Tibial nerve (tissue), 4 donors: ENCODE data around the gene SLC2A9. TPM values are rescaled to one million over a fixed set of nuclear protein-coding genes. Genes with fewer than 3 reads are reported as not detected.

Source experiments
- DNase-seq, 2 donors: peaks; one replicate each; pipeline ENCODE4 v3.0.0-alpha.2; 2019; ENCODE audit warnings: low spot score in 2 of 2
- H3K27ac ChIP-seq, 4 donors: fragments of 200-600 bp; sonication (generic) in 3 of 4; one replicate each; pipeline ENCODE4 v1.5.1; 2017 to 2019; ENCODE audit warnings: mild to moderate bottlenecking in 1 of 4
- H3K27me3 ChIP-seq, 2 donors: fragments of 200-600 bp; sonication (generic) in 1 of 2; one replicate each; pipeline versions ENCODE4 v1.5.1 to v1.6.0; 2017 to 2019
- H3K36me3 ChIP-seq, 3 donors: fragments of 200-600 bp; sonication (generic); one replicate each; pipeline ENCODE4 v1.5.1; 2018 to 2019
- H3K4me1 ChIP-seq, 4 donors: fragments of 200-600 bp; sonication (generic) in 3 of 4; one replicate each; pipeline ENCODE4 v1.5.1; 2017 to 2019
- H3K4me3 ChIP-seq, 4 donors: fragments of 200-600 bp; sonication (generic) in 3 of 4; one replicate each; pipeline ENCODE4 v1.5.1; 2017 to 2019; ENCODE audit warnings: mild to moderate bottlenecking in 1 of 4, moderate library complexity in 1 of 4
- H3K9me3 ChIP-seq, 4 donors: fragments of 200-600 bp; sonication (generic) in 3 of 4; one replicate each; pipeline ENCODE4 v1.5.1; 2017 to 2019
- EP300 ChIP-seq, 2 donors: sonication (generic); formaldehyde crosslinking; IDR thresholded peaks; one replicate each; pipeline ENCODE4 v1.6.1; 2017; ENCODE audit warnings: antibody characterized with exemption in 2 of 2, mild to moderate bottlenecking in 1 of 2
- POLR2A ChIP-seq, 2 donors: fragments of 450-650 bp; IDR thresholded peaks; one replicate each; pipeline ENCODE4 v1.6.1; 2017; ENCODE audit warnings: antibody characterized with exemption in 2 of 2, mild to moderate bottlenecking in 2 of 2, moderate library complexity in 2 of 2
- WGBS, 2 donors: methylation state at CpG; one replicate each; pipeline ENCODE4 v1.1.5; 2018; 5-methylcytosine and 5-hydroxymethylcytosine counted together
- total RNA-seq, 4 donors: library from RNA; depleted of rRNA; stranded (reverse); fragments of >200 nt; gene quantifications; one replicate each; pipeline ENCODE4 v1.1.0, GENCODE V29; 2016
- TF ChIP-seq, protein P1 (sequence below), 5 experiments: fragments of 200-600 bp in 3 of 5; fragments of 450-650 bp in 2 of 5; sonication (generic) in 3 of 5; IDR thresholded peaks; one replicate each; pipeline ENCODE4 v1.5.1; 2016 to 2019; ENCODE audit warnings: antibody characterized with exemption in 5 of 5, mild to moderate bottlenecking in 3 of 5, moderate library complexity in 2 of 5

SLC2A9 gene
- total RNA-seq = 10 to 100 TPM in 1 of 4 donors, 1 to 10 TPM in 3; 2.7 to 10.7 (median 6.0) TPM

DNA sequence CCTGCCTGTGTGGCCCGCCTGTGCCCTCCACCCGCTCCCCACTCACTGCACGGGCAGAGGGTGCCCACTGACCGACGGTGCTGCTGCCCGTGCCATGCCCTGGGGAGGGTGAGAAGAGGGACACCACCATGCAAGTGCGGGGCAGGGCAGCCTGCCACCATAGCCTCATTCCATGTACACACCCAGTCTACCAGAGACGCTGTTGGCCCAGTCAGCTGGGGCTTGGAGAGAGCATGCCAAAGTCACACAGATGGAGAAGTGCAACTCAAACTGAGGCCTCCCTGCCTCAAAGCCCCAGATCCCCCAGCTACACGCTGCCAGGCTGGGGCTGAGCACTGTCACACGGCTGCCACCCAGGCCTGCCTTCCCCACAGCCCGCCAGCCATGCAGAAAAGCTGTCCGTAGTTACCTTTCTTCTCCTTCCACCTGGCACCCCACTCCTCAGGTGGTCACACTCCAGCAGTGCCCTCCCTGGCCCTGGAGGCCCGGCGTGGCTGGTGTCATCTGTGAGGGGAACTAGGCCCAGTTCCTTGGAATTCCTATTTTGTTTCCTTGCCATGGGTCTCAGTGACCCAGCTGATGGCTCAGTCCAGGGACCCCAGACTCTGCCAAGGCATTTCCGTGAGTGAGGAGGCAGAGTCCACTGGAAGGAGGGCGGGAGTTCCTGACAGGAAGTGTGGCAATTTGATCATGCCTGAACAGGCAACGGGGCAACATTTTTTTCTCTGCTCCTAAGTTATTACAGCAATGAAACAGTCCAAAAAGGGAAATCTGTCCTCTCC, at the start of gene SLC2A9:
TSS of gene SLC2A9 (minus strand) at position 627 of the 782 bp plus-strand sequence. CDS start at position 559, 68 bp downstream.
- peak in 1 of 2 donors; percentile 32 for DNase-seq

DNA sequence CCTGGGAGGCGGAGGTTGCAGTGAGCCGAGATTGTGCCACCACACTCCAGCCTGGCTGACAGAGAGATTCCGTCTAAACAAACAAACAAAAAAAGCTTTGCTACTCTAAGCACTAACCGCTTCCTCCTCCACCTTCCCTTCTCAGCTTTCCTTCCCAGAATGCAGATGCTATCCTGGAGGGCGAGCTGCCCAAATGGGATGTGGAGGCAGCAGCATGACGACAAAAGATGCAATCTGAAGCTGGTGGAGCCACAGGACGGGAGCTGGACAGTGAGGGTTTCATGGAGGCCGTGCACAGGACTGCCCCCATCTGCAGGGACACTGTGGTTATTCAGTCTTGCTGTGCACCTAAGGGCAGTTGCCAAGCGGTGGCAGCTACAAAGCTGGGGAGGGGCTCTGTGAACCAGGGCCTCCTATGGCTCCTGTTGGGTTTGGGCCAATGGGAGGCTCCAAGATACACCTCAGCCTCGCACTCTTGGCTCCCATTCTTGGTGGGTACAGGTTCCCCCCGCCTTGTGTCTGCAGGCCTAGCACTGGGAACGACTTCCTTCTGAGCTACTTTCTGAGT, 47.9 kb upstream of the SLC2A9 start:
- Histone ChIP-seq H3K4me1 (peaks cover 0 to 22% (median under 1%) of the 10 kb centered on the region in 4 donors), H3K9me3 (no peaks in the 10 kb centered on the region), H3K36me3 (peaks cover 0 to 22% (median 0%) of the 10 kb centered on the region in 3 donors), H3K27me3 (no peaks in the 10 kb centered on the region), H3K27ac (no peak overlapping the region), H3K4me3 (no peak overlapping the region)
- no peak for DNase-seq
- no peak for TF ChIP-seq POLR2A (IDR thresholded peaks at IDR 0.05)
- TF ChIP-seq EP300 (IDR thresholded peaks at IDR 0.05) = no peak
- TF ChIP-seq, protein P1, sequence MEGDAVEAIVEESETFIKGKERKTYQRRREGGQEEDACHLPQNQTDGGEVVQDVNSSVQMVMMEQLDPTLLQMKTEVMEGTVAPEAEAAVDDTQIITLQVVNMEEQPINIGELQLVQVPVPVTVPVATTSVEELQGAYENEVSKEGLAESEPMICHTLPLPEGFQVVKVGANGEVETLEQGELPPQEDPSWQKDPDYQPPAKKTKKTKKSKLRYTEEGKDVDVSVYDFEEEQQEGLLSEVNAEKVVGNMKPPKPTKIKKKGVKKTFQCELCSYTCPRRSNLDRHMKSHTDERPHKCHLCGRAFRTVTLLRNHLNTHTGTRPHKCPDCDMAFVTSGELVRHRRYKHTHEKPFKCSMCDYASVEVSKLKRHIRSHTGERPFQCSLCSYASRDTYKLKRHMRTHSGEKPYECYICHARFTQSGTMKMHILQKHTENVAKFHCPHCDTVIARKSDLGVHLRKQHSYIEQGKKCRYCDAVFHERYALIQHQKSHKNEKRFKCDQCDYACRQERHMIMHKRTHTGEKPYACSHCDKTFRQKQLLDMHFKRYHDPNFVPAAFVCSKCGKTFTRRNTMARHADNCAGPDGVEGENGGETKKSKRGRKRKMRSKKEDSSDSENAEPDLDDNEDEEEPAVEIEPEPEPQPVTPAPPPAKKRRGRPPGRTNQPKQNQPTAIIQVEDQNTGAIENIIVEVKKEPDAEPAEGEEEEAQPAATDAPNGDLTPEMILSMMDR (IDR thresholded peaks at IDR 0.05) = no peak
- 87 to 89% methylated on average over 12 of the region's 12 CpGs for WGBS, 2 donors

More for the DNA sequence above, at the start of gene SLC2A9:
- Histone ChIP-seq H3K27ac (peak within 1 kb of the TSS; percentile 44 to 88 (median 79)), H3K4me3 (peak within 1 kb of the TSS in 1 of 4 donors; percentile 26), H3K27me3 (no peaks in the 10 kb centered on the region), H3K36me3 (no peaks in the 10 kb centered on the region), H3K4me1 (peaks cover 0 to 44% (median 13%) of the 10 kb centered on the region in 4 donors), H3K9me3 (no peaks in the 10 kb centered on the region)
- TF ChIP-seq, protein P1 (IDR thresholded peaks at IDR 0.05) = no peak
- peak in 1 of 2 donors; percentile 41 for TF ChIP-seq EP300 (IDR thresholded peaks at IDR 0.05)
- 69 to 72% methylated on average over 11 to 15 of the region's 17 CpGs for WGBS, 2 donors

DNA sequence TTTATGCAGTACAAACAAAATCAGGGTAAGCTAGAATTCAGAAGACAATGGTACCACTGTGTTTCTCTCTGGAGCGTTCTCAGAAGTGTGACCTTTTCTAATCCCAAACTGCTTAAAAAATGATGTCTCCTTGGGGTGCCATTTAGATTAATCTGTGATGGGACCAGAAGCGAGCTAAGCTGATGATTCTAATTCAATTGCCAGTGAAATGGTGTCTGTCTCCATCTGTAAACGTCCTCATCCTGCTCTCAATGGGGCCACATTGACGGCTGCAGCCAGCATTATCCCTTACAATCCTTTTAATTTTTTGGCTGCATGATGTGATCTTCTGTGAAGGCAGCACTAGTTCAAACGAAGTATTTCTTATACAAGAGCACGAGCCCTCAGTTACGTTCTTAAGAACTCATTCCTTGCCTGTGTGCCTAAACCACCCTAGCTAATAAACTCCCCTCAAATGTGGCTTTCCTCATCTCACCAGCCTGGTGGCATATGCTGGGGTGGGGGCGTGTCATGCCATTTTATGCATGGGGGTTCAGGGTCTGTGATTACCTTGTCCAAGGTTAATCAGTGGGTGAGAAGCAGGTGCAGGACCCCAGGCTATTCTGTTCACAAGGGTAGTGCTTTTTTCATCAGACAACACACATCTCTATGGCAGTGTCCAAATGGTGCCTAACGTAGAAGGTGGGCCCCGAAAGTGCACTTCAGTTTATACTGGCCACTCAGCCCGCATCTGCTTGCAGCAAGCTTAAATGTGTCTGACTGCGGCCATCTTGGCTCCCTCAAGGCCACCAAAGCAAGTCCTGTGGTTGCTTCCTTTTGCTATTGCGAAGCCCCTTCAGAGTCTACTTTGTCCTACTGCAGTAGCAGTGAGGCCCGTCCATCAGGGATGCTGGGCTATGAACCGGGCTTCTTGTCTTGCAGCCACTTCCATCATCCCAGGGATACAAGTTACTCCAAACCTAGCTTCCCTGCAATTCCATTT, 45.7 kb upstream of the SLC2A9 start:
- Histone ChIP-seq H3K27ac (peak overlapping the region in 3 of 4 donors; percentile 30 to 80 (median 71)), H3K4me3 (no peak overlapping the region), H3K27me3 (no peaks in the 10 kb centered on the region), H3K4me1 (peaks cover 0 to 36% (median 8%) of the 10 kb centered on the region in 4 donors), H3K9me3 (no peaks in the 10 kb centered on the region), H3K36me3 (peaks cover 0 to 7% (median 0%) of the 10 kb centered on the region in 3 donors)
- WGBS, 2 donors = 65 to 68% methylated on average over 15 of the region's 15 CpGs
- no peak for DNase-seq
- TF ChIP-seq POLR2A (IDR thresholded peaks at IDR 0.05) = no peak
- no peak for TF ChIP-seq EP300 (IDR thresholded peaks at IDR 0.05)
- TF ChIP-seq, protein P1 (IDR thresholded peaks at IDR 0.05) = no peak

DNA sequence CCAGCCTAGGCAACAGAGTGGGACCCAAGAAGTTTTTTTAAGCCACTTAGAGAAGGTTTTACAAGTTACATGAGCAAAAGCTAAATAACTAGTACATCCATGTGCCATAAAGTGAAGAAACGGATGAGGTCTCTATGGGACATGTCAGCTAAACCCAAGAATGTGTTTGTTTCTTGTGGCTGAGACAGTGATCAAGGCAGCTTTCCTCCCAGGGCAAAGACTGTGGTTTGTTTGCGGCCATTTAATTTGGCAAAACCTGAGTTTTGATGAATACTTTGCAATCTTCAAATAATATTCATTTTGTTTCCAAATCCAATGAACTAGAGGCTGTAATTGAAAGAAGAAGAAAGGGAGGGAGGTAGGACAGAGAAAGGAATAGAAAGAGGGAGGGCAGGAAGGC, 44.9 kb upstream of the SLC2A9 start:
- TF ChIP-seq EP300 (IDR thresholded peaks at IDR 0.05) (no peak), POLR2A (IDR thresholded peaks at IDR 0.05) (no peak)
- TF ChIP-seq, protein P1 (IDR thresholded peaks at IDR 0.05) = no peak
- Histone ChIP-seq H3K4me1 (peaks cover 0 to 36% (median 8%) of the 10 kb centered on the region in 4 donors), H3K27me3 (no peaks in the 10 kb centered on the region), H3K27ac (peak overlapping the region in 3 of 4 donors; percentile 30 to 80 (median 71)), H3K9me3 (no peaks in the 10 kb centered on the region), H3K4me3 (no peak overlapping the region), H3K36me3 (peaks cover 0 to 7% (median 0%) of the 10 kb centered on the region in 3 donors)
- no peak for DNase-seq
- WGBS, 2 donors = 18 to 43% methylated on average over 2 of the region's 2 CpGs
